SU-DHL-6 (cell line): ENCODE results near the gene MLYCD.

ENCODE experiments used
- EZH2phosphoT487 ChIP-seq: fragments of 200-600 bp; sonication (generic), shearing (Covaris generic); conservative IDR thresholded peaks from 2 replicates; pipeline ENCODE4 v1.6.1; 2018; ENCODE audit warnings: mild to moderate bottlenecking, antibody characterized with exemption, low read length, moderate library complexity, mixed read lengths
- TF ChIP-seq, protein P1 (sequence below): fragments of 200-600 bp; sonication (generic); IDR thresholded peaks from one replicate; pipeline ENCODE4 v1.5.1; 2017; ENCODE audit warnings: antibody characterized with exemption, mild to moderate bottlenecking, low read length, moderate library complexity; ENCODE audit not compliant: insufficient read depth, poor library complexity, severe bottlenecking

DNA sequence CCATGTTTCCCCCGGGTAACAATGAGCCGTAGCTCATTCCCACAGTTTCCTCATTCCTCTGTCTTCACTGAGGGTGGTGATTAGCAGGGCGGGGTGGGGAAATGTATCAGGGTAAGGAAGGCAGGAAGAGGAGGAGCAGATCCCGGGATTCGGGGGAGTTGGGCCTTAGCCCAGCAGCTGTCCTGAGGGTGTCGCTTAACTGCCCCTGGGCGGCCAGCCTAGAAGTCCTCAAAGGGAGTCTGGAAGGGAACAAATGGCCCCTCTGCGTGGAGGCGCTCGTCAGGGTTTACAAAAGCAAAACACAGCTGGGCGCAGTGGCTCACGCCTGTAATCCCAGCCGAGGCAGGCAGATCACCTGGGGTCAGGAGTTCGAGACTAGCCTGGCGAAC is 14.3 kb downstream of the MLYCD start:
- no peak for TF ChIP-seq EZH2phosphoT487
- TF ChIP-seq, protein P1, sequence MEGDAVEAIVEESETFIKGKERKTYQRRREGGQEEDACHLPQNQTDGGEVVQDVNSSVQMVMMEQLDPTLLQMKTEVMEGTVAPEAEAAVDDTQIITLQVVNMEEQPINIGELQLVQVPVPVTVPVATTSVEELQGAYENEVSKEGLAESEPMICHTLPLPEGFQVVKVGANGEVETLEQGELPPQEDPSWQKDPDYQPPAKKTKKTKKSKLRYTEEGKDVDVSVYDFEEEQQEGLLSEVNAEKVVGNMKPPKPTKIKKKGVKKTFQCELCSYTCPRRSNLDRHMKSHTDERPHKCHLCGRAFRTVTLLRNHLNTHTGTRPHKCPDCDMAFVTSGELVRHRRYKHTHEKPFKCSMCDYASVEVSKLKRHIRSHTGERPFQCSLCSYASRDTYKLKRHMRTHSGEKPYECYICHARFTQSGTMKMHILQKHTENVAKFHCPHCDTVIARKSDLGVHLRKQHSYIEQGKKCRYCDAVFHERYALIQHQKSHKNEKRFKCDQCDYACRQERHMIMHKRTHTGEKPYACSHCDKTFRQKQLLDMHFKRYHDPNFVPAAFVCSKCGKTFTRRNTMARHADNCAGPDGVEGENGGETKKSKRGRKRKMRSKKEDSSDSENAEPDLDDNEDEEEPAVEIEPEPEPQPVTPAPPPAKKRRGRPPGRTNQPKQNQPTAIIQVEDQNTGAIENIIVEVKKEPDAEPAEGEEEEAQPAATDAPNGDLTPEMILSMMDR = no peak
